Gastrocnemius medialis (tissue), 4 donors: Measurements from ENCODE around the gene LGALS9C. TPM values are rescaled to one million over a fixed set of nuclear protein-coding genes. Genes with fewer than 3 reads are reported as not detected.
A peak's percentile ranks its signal among the peaks of the same experiment; 100 is the strongest.
"Not testable (repeated sequence)": the region's sequence is repeated elsewhere in the genome, so short reads cannot be mapped to it uniquely, and the experiment has no call there.

Source experiments
- ATAC-seq, 2 donors: fragments of 150-250 bp; one replicate each; pipeline ENCODE4 v1.9.1; 2016
- DNase-seq, 2 donors: peaks; one replicate each; pipeline ENCODE4 v3.0.0-alpha.2; 2019
- H3K27ac ChIP-seq, 4 donors: fragments of 200-600 bp; sonication (generic); 1 replicate in 1 of 4; 2 replicates in 3 of 4; pipeline ENCODE4 v1.5.1; 2016 to 2018; ENCODE audit warnings: mild to moderate bottlenecking in 2 of 4, moderate library complexity in 1 of 4
- H3K27me3 ChIP-seq, 3 donors: fragments of 200-600 bp; sonication (generic) in 2 of 3; 1 replicate in 1 of 3; 2 replicates in 2 of 3; pipeline versions ENCODE4 v1.5.1 to v1.6.0; 2016 to 2019; ENCODE audit warnings: mild to moderate bottlenecking in 1 of 3, moderate library complexity in 1 of 3
- H3K36me3 ChIP-seq, 2 donors: fragments of 200-600 bp; sonication (generic) in 1 of 2; one replicate each; pipeline ENCODE4 v1.5.1; 2017 to 2018
- H3K4me1 ChIP-seq, 2 donors: fragments of 200-600 bp; sonication (generic) in 1 of 2; one replicate each; pipeline ENCODE4 v1.5.1; 2016 to 2017; ENCODE audit warnings: mild to moderate bottlenecking in 2 of 2
- H3K4me3 ChIP-seq, 4 donors: fragments of 200-600 bp; sonication (generic) in 3 of 4; 1 replicate in 1 of 4; 2 replicates in 3 of 4; pipeline ENCODE4 v1.5.1; 2016 to 2019; ENCODE audit warnings: mild to moderate bottlenecking in 2 of 4
- H3K9me3 ChIP-seq, 3 donors: fragments of 200-600 bp; sonication (generic) in 2 of 3; 1 replicate in 1 of 3; 2 replicates in 2 of 3; pipeline ENCODE4 v1.5.1; 2016 to 2019
- in situ Hi-C, 4 donors: fragments of 200-750 bp; cut with MboI; loops; one replicate each; pipeline versions ENCODE4 v1.15.0 to v1.8.0; 2017; ENCODE audit warnings: low sequenced_read_pairs in 4 of 4
- intact Hi-C: fragments of 100-400 bp; cut with DNase I; formaldehyde crosslinking; loops from one replicate; pipeline ENCODE4 v1.15.1; 2023; ENCODE audit warnings: low total_unique reads
- total RNA-seq, 4 donors: library from RNA; depleted of rRNA; stranded (reverse); fragments of >200 nt; gene quantifications; one replicate each; pipeline versions ENCODE4 v1.1.0 to v1.2.3, GENCODE V29; 2016

Gene LGALS9C
- total RNA-seq, 4 donors from 2014 or later, result 0.22 TPM; not detected in 3

DNA sequence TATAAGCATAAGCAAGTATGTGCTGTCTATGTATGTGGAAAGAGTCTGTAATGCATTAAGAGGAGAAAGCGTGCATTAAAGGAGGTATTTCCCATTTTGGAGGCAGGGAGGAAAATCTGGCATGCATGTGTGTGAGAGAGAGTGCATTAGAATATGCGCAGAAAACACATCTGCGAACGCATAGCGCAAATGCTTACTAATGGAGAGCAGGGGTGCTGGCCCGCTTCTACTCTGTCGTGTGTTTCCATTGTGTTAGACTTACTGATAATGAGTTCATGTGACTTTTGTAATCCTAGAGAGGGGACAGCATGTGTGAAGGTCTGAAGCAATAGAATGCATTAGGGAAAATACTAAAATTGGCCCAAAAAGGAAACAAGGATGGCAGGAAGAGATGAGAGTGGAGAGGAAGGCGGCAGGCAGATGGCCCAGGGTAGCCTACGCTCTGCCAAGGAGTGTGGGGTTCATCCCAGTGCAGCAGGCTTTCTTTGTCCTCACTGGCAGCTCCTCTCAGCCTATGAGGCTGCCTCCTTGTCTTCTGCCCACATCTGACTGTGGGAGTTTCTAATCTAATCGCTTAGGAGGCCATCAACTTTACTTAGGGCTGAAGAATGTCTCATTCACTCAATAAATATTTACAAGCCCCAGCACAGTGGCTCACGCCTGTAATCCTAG lies 12.6 kb upstream of the LGALS9C start:
- H3K36me3 ChIP-seq, H3K27me3 ChIP-seq, H3K4me1 ChIP-seq, ATAC-seq, in situ Hi-C loops, H3K9me3 ChIP-seq, intact Hi-C loops, H3K27ac ChIP-seq, DNase-seq, H3K4me3 ChIP-seq: not testable (repeated sequence)

DNA sequence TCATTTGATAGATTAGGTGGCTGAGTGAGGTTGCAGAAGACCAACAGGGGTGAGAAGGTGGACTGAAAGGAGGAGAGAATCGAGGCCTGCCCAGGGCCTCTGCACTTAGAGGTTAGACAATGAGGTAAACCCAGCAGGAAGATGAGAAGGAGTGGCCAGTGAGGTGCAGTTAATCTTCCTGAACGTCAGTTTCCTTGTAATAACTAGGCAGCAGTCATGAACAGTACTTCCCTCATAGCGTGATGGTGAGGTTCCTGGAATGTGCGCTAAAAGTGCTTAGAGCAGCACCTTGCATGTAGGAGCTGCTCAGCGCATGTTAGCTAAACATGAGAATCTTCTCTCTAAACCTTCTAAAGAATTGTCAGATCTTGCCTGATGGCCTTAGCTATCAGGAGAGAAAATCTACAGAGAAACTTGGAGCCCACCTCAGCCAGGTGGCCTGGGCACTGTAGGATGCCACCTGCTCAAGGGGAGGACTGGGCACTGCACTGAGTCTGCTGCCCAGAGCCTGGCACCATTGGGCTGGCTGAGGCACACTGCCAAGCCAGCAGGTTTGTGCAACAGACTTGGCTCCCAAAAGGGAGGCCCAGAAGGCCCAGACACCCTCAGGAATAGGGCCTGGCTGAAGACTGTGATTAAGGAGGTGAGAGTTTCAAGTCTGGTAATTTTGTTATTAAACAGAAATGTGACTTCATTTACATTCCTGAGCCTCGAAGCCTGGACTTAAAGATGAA lies 10.2 kb upstream of the LGALS9C start:
- H3K9me3 ChIP-seq, intact Hi-C loops, H3K27me3 ChIP-seq, H3K4me3 ChIP-seq, DNase-seq, ATAC-seq, H3K27ac ChIP-seq, in situ Hi-C loops, H3K4me1 ChIP-seq, H3K36me3 ChIP-seq: not testable (repeated sequence)

DNA sequence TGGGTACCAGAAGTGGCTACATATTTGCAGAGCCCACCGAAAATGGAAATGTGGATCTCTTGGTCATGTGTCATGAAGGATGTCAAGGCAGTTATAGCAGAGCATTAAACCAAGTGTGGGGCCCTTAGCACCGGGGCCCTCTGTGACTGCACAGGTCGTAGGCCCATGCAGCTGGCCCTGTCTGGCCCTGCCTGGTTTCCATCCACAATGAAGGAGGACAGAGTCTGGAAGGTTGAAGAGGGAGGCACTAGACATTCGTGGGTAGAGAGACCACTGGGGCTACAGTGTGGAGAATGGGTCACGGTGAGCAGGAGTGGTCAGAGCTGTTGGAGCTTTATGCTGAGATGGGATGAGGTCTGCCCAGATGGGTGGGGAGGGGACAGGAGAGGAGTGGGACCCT lies 9.6 kb upstream of the LGALS9C start:
- H3K27me3 ChIP-seq, in situ Hi-C loops, ATAC-seq, H3K4me3 ChIP-seq, intact Hi-C loops, H3K9me3 ChIP-seq, H3K36me3 ChIP-seq, H3K4me1 ChIP-seq, DNase-seq, H3K27ac ChIP-seq: not testable (repeated sequence)

DNA sequence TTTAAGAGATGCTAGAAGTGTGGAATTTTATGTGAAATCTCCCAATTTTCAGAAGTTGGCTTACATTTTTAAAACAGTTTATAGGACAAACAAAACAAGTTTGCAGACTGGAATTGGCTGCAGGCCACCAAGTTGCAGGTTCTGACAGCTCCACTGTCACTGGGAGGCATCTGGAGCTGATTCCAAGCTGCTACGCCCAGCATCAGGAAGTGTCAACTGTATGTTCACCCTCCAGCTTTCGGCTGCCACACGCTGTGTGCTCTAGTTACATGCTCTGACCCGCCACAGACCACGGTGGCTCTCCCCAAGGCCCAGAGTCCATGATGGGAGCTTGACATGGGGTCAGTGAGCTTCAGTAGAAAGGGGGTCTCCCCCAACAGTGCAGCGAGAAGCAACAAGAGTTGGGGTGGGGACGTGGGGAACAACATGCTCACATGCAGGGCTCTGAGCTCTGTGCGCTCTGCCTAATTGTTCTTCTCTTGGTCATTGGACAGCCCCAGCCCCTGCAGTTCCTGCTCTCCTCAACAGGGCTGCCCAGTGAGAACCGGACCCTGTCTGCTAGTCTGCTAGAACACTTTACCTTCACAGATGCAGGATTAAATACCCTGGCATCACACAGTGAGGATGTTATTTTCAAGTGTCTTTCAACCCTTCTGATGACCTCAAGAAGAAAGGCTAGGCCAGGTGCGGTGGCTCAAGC lies 8.0 kb upstream of the LGALS9C start:
- H3K4me3 ChIP-seq, intact Hi-C loops, H3K4me1 ChIP-seq, H3K9me3 ChIP-seq, DNase-seq, H3K36me3 ChIP-seq, H3K27ac ChIP-seq, in situ Hi-C loops, H3K27me3 ChIP-seq, ATAC-seq: not testable (repeated sequence)

DNA sequence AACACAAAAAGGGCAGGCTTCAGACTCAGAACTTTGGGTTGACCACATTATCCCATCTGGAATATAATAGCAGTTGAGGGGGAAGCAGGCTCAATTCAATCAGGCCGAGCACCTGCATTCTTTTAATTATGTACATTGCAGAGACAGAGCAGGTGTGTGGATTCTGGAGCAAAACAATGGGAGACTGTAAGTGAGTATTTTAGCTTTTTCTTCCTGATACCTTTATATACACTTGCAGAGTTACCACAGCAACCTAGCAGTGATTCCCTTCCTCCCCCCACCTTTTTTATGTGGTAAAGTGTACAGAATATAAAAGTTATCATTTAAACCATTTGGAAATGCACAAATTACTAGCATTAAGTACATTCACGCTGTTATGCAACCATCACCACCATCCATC lies 6.8 kb upstream of the LGALS9C start:
- H3K27ac ChIP-seq, H3K9me3 ChIP-seq, ATAC-seq, H3K36me3 ChIP-seq, H3K4me1 ChIP-seq, DNase-seq, intact Hi-C loops, H3K4me3 ChIP-seq, H3K27me3 ChIP-seq, in situ Hi-C loops: not testable (repeated sequence)

DNA sequence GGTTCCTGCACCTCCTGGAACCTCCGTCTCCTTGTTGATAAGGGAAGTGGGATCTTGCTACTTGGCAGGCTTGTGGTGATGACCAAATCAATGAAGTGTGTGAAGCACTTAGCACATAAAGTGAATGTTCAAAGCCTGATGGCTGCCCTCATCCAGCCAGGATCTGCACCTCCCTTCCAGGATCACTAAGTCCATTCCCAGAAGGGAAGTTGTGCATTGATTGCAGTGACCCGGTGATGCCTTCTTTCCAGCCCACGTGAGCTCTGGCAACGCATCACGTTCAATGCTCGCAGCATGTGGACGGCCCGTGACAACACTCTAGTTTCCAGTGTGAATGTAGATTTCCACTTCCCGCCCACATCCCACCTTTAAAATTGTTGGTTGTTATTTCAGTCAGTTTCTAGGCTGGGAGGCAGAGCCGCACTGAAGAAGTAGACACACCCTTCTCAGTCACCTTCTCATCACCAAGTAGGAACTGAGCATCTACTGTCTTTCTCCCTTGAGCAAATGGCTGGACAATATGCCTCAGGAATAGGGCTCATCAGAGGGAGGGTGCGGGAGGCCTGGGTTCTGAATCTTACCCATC lies 6.2 kb upstream of the LGALS9C start:
- intact Hi-C loops, DNase-seq, H3K4me3 ChIP-seq, H3K4me1 ChIP-seq, H3K9me3 ChIP-seq, H3K27me3 ChIP-seq, H3K27ac ChIP-seq, H3K36me3 ChIP-seq, in situ Hi-C loops, ATAC-seq: not testable (repeated sequence)

DNA sequence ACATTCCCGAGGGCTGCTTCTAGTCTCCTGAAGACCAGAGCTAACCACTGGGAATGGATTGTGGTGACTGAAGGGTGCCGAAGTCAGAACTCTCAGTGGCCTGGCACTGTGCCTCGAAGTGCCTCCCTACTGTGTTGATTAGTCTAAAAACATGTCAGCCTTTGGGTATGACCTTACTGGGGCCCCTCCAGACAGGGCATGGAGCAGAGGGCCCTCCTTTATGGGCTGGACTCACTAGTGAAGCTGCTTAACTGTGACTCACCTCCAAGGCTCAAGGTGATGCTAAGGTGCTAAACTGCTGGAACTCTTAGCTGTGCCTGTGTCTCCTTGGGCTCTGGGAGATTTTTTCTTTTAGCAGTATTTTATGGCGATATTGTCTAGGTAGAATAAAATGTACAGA lies 2.6 kb upstream of the LGALS9C start:
- H3K4me1 ChIP-seq, in situ Hi-C loops, H3K4me3 ChIP-seq, H3K36me3 ChIP-seq, H3K27me3 ChIP-seq, DNase-seq, intact Hi-C loops, H3K9me3 ChIP-seq, H3K27ac ChIP-seq, ATAC-seq: not testable (repeated sequence)

DNA sequence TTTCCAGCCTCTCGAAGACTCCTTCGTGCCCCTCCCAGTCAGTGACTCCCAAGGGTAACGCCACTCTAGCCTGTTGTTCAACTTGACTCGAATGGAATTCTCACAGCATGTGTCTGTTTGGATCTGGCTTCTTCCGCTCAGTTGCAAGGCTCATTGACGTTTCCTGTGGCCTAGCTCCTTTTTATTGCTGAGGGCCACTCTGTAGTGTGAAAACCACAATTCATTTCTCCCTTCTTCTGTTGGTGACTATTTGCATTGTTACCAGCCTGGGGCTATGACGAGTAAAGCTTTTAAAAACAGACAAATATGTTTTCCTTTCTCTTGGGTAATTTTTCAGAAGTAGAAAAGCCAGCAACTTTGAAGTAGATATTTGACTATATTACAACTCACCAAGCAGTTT lies 1.8 kb upstream of the LGALS9C start:
- H3K27ac ChIP-seq, intact Hi-C loops, H3K27me3 ChIP-seq, in situ Hi-C loops, H3K9me3 ChIP-seq, H3K36me3 ChIP-seq, H3K4me3 ChIP-seq, H3K4me1 ChIP-seq, ATAC-seq, DNase-seq: not testable (repeated sequence)

DNA sequence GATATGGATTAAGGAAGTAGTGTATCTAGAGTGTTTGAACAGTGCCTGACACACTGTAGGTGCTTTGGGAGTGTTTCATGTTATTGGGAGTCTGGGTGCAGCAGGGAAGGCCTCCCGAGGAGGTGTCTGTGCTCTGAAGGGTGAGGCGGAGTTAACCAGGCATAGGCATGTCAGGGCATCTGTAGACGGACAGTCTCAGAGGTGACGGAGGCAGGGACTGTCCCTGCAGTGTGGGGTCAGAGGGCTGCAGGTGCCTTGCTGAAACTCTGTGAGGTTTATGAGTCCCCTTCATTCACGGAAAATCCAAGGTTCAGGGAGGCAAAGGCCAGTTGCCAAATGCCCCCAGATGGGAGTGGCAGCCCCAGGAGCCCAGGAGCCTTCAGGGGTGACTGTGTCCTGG lies 778 bp downstream of the LGALS9C start:
- H3K4me3 ChIP-seq, intact Hi-C loops, DNase-seq, H3K4me1 ChIP-seq, in situ Hi-C loops, H3K9me3 ChIP-seq, H3K36me3 ChIP-seq, H3K27ac ChIP-seq, H3K27me3 ChIP-seq, ATAC-seq: not testable (repeated sequence)

DNA sequence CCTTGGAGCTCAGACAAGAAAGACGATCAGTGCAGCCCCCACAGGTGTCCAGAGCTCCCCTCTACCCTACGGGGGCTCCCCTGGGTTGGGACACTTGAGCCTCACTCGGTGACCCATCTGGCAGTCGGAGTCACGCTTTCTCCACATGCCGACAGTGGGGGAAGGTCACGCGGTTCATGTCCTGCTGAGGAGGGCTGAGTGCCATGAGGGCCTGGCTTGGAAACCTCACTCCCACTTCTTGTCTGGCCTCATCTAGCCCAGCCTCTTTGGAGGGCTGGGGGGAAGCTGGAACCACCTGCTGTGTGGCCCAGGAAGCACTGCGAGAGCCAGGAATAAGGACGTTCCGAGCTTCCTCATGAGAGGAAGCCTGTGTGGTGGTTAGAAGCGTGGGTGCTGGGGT lies 1.8 kb downstream of the LGALS9C start:
- intact Hi-C loops, H3K4me1 ChIP-seq, H3K9me3 ChIP-seq, H3K27ac ChIP-seq, H3K36me3 ChIP-seq, H3K27me3 ChIP-seq, in situ Hi-C loops, H3K4me3 ChIP-seq: not testable (repeated sequence)
- ATAC-seq (peak; percentile 56 to 83), DNase-seq (peak; percentile 3 to 30)

DNA sequence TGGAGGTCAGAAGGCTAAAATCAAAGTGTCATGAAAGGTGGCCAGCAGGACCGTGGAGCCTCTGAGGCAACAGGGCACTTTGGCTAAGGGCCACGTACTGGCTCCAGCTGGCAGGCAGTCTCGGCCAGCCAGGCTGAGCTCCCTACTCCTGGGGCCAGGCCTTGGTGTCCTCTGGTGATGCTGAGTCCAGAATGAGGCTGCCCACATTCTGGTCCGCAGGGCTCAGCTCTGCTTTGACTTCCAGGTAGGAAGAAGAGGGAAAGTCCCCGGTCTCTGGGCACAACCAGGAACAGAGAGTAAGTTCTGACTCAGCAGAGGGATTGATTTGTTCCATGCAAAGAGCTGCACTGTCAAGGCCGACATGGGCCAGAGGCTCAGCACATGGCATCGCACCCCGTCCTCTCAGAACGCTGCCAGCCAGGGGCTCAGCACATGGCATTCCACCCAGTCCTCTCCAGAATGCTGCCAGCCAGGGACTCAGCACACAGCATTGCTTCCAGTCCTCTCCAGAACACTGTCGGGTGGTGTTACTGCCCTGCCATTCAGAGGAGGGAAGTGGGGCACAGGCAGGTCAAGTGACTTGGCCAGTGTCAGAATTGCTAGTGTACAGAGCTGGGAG lies 2.5 kb downstream of the LGALS9C start:
- H3K36me3 ChIP-seq, intact Hi-C loops, DNase-seq, H3K4me3 ChIP-seq, H3K27ac ChIP-seq, H3K9me3 ChIP-seq, in situ Hi-C loops, H3K4me1 ChIP-seq, H3K27me3 ChIP-seq: not testable (repeated sequence)
- peak; percentile 49 to 58 for ATAC-seq
